Mammary epithelial cell (primary cell): ENCODE measurements around the gene TRMT10B.

Source experiments
- EZH2 ChIP-seq: IDR thresholded peaks from 2 replicates; pipeline ENCODE4 v1.6.1; 2012; ENCODE audit warnings: low read length, inconsistent platforms, borderline replicate concordance
- TF ChIP-seq, protein P1 (sequence below), 2 donors: IDR thresholded peaks in 1 of 2; conservative IDR thresholded peaks in 1 of 2; 2 replicates each; pipeline ENCODE4 v1.5.1; 2011 to 2012; ENCODE audit warnings: inconsistent platforms in 2 of 2, low read length in 2 of 2, mild to moderate bottlenecking in 2 of 2, control low read depth in 1 of 2, low read depth in 1 of 2; ENCODE audit not compliant: insufficient read depth in 1 of 2; ENCODE audit errors: extremely low read depth in 1 of 2

DNA sequence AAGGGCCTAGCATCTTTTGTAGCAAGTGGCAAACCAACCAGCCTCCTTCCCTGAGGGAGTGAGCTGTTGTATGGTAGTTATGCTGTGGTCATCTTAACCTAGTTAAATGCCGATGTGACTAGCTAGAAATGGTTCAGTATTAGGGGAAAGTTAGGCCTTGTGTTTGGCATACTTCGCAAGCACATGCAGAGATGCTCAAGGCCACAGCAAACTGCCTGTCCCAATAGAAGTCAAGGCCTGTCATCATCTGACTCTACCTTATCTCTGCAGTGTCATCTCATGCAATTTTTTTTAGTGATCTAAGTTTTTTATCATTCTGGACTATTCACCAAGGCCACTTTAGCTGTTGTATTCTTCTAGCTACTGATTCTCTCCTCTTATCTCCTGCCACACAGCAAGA is 36.5 kb downstream of the TRMT10B start:
- TF ChIP-seq, protein P1, sequence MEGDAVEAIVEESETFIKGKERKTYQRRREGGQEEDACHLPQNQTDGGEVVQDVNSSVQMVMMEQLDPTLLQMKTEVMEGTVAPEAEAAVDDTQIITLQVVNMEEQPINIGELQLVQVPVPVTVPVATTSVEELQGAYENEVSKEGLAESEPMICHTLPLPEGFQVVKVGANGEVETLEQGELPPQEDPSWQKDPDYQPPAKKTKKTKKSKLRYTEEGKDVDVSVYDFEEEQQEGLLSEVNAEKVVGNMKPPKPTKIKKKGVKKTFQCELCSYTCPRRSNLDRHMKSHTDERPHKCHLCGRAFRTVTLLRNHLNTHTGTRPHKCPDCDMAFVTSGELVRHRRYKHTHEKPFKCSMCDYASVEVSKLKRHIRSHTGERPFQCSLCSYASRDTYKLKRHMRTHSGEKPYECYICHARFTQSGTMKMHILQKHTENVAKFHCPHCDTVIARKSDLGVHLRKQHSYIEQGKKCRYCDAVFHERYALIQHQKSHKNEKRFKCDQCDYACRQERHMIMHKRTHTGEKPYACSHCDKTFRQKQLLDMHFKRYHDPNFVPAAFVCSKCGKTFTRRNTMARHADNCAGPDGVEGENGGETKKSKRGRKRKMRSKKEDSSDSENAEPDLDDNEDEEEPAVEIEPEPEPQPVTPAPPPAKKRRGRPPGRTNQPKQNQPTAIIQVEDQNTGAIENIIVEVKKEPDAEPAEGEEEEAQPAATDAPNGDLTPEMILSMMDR (conservative IDR thresholded peaks at IDR 0.05 in 1 of 2, IDR thresholded peaks at IDR 0.05 in 1 of 2; ENCODE audit: extremely low read depth in 1 of 2, insufficient read depth in 1 of 2, low read depth in 1 of 2, low read length in 2 of 2), result no peak
- no peak for TF ChIP-seq EZH2
